Mononuclear cell (primary cell): Measurements from ENCODE around the gene GPR32. TPM values are rescaled to one million over a fixed set of nuclear protein-coding genes. Genes with fewer than 3 reads are reported as not detected.

ENCODE experiments used
- H3K27me3 ChIP-seq: 2 replicates; pipeline ENCODE4 v1.6.0; 2011; ENCODE audit warnings: low read length, control low read depth; ENCODE audit not compliant: insufficient read depth
- H3K4me1 ChIP-seq: 2 replicates; pipeline ENCODE4 v1.5.1; 2011; ENCODE audit warnings: mild to moderate bottlenecking, low read length, control low read depth; ENCODE audit not compliant: insufficient read depth
- H3K4me3 ChIP-seq: 2 replicates; pipeline ENCODE4 v1.5.1; 2011; ENCODE audit warnings: mild to moderate bottlenecking, low read length, moderate library complexity
- H3K9me3 ChIP-seq: 2 replicates; pipeline ENCODE4 v1.5.1; 2011; ENCODE audit warnings: low read depth, mild to moderate bottlenecking, control low read depth, low read length
- total RNA-seq: library from RNA; depleted of rRNA; stranded (reverse); fragments of >200 nt; gene quantifications from one replicate; pipeline ENCODE4 v1.2.3, GENCODE V29; 2012

GPR32 gene
- total RNA-seq, 1 donor = not detected

- H3K4me1 ChIP-seq = peaks cover 6% of the 10 kb centered on the region
- peaks cover 7% of the 10 kb centered on the region for H3K27me3 ChIP-seq
- H3K4me3 ChIP-seq = no peak overlapping the region
- H3K9me3 ChIP-seq = no peaks in the 10 kb centered on the region
Observed at GRCh38 chr19:50785329-50785728, 15.1 kb downstream of the GPR32 start.

GRCh38 chr19:50790396-50790795 lies 20.1 kb downstream of the GPR32 start, which contains the start of gene ACP4:
Gene ACP4 (plus strand): TSS chr19:50790415. CDS start chr19:50790415, 0 bp downstream.
- Histone ChIP-seq H3K4me3 (no peak within 1 kb of the TSS), H3K9me3 (no peaks in the 10 kb centered on the region), H3K4me1 (no peaks in the 10 kb centered on the region), H3K27me3 (no peaks in the 10 kb centered on the region)

GRCh38 chr19:50790922-50791467 lies 20.7 kb downstream of the GPR32 start:
- Histone ChIP-seq H3K4me1 (no peaks in the 10 kb centered on the region), H3K9me3 (no peaks in the 10 kb centered on the region), H3K4me3 (no peak overlapping the region), H3K27me3 (no peaks in the 10 kb centered on the region)

- Histone ChIP-seq H3K9me3 (no peaks in the 10 kb centered on the region), H3K27me3 (no peaks in the 10 kb centered on the region), H3K4me3 (no peak overlapping the region), H3K4me1 (no peaks in the 10 kb centered on the region)
Observed at GRCh38 chr19:50791594-50792271, 21.5 kb downstream of the GPR32 start.

GRCh38 chr19:50792272-50793250 lies 22.3 kb downstream of the GPR32 start:
- Histone ChIP-seq H3K4me1 (no peaks in the 10 kb centered on the region), H3K27me3 (no peaks in the 10 kb centered on the region), H3K4me3 (no peak overlapping the region), H3K9me3 (no peaks in the 10 kb centered on the region)

- Histone ChIP-seq H3K27me3 (no peaks in the 10 kb centered on the region), H3K4me3 (no peak overlapping the region), H3K4me1 (no peaks in the 10 kb centered on the region), H3K9me3 (no peaks in the 10 kb centered on the region)
Observed at GRCh38 chr19:50793558-50794065, 23.3 kb downstream of the GPR32 start.

GRCh38 chr19:50794074-50794875 lies 24.0 kb downstream of the GPR32 start:
- H3K4me1 ChIP-seq = no peaks in the 10 kb centered on the region
- H3K27me3 ChIP-seq = no peaks in the 10 kb centered on the region
- H3K4me3 ChIP-seq = no peak overlapping the region
- H3K9me3 ChIP-seq = no peaks in the 10 kb centered on the region

GRCh38 chr19:50794876-50795663 lies 24.8 kb downstream of the GPR32 start:
- Histone ChIP-seq H3K27me3 (no peaks in the 10 kb centered on the region), H3K9me3 (no peaks in the 10 kb centered on the region), H3K4me1 (no peaks in the 10 kb centered on the region), H3K4me3 (no peak overlapping the region)

- H3K9me3 ChIP-seq = no peaks in the 10 kb centered on the region
- H3K4me1 ChIP-seq = no peaks in the 10 kb centered on the region
- no peaks in the 10 kb centered on the region for H3K27me3 ChIP-seq
- no peak overlapping the region for H3K4me3 ChIP-seq
Observed at GRCh38 chr19:50795664-50796073, 25.4 kb downstream of the GPR32 start.

GRCh38 chr19:50796128-50796633 lies 25.9 kb downstream of the GPR32 start:
- H3K4me3 ChIP-seq = no peak overlapping the region
- no peaks in the 10 kb centered on the region for H3K4me1 ChIP-seq
- no peaks in the 10 kb centered on the region for H3K9me3 ChIP-seq
- no peaks in the 10 kb centered on the region for H3K27me3 ChIP-seq

- Histone ChIP-seq H3K27me3 (no peaks in the 10 kb centered on the region), H3K4me3 (no peak overlapping the region), H3K9me3 (no peaks in the 10 kb centered on the region), H3K4me1 (no peaks in the 10 kb centered on the region)
Observed at GRCh38 chr19:50796634-50797428, 26.6 kb downstream of the GPR32 start.

GRCh38 chr19:50797429-50797780 lies 27.1 kb downstream of the GPR32 start:
- no peaks in the 10 kb centered on the region for H3K27me3 ChIP-seq
- H3K4me3 ChIP-seq = no peak overlapping the region
- no peaks in the 10 kb centered on the region for H3K9me3 ChIP-seq
- H3K4me1 ChIP-seq = peaks cover under 1% of the 10 kb centered on the region
